Endodermal cell (in vitro differentiated cells): ENCODE results near the gene CD300LG. TPM values are rescaled to one million over a fixed set of nuclear protein-coding genes. Genes with fewer than 3 reads are reported as not detected.

Experiments used
- DNase-seq: peaks from one replicate; pipeline ENCODE4 v3.0.0-alpha.2; 2017
- H3K27ac ChIP-seq: 2 replicates; pipeline ENCODE4 v1.5.1; 2013; ENCODE audit warnings: mild to moderate bottlenecking, low read depth, low read length, moderate library complexity
- H3K27me3 ChIP-seq: 2 replicates; pipeline ENCODE4 v1.6.1; 2013; ENCODE audit warnings: mild to moderate bottlenecking, low read length, moderate library complexity; ENCODE audit not compliant: insufficient read depth, control insufficient read depth, poor library complexity, severe bottlenecking
- H3K36me3 ChIP-seq: 2 replicates; pipeline ENCODE4 v1.7.0; 2013; ENCODE audit warnings: mild to moderate bottlenecking, low read length, moderate library complexity; ENCODE audit not compliant: control insufficient read depth, insufficient read depth
- H3K4me1 ChIP-seq: one replicate; pipeline ENCODE4 v1.7.0; 2013; ENCODE audit warnings: low read length; ENCODE audit not compliant: control insufficient read depth, insufficient read depth
- H3K4me3 ChIP-seq: 2 replicates; pipeline ENCODE4 v1.5.1; 2013; ENCODE audit warnings: mild to moderate bottlenecking, low read length, moderate library complexity
- H3K9ac ChIP-seq: 2 replicates; pipeline ENCODE4 v1.6.1; 2013; ENCODE audit warnings: mild to moderate bottlenecking, low read length, moderate library complexity; ENCODE audit not compliant: poor library complexity, severe bottlenecking; ENCODE audit errors: extremely low read depth
- H3K9me3 ChIP-seq: 2 replicates; pipeline ENCODE4 v1.6.1; 2013; ENCODE audit warnings: mild to moderate bottlenecking, low read length, moderate library complexity; ENCODE audit not compliant: control insufficient read depth
- H3K27ac Mint-ChIP-seq: 2 replicates; pipeline ENCODE4 v1.8.0; 2020; ENCODE audit warnings: mixed read lengths
- H3K27me3 Mint-ChIP-seq: 2 replicates; pipeline ENCODE4 v1.8.0; 2021; ENCODE audit warnings: mild to moderate bottlenecking, mixed read lengths; ENCODE audit not compliant: insufficient read depth
- H3K36me3 Mint-ChIP-seq: 2 replicates; pipeline ENCODE4 v1.8.0; 2020; ENCODE audit warnings: low read depth, mixed read lengths
- H3K4me1 Mint-ChIP-seq: 2 replicates; pipeline ENCODE4 v1.8.0; 2020; ENCODE audit warnings: mixed read lengths
- H3K4me3 Mint-ChIP-seq: 2 replicates; pipeline ENCODE4 v1.8.0; 2020; ENCODE audit warnings: mild to moderate bottlenecking, moderate library complexity, mixed read lengths
- H3K9me3 Mint-ChIP-seq: 2 replicates; pipeline ENCODE4 v1.8.0; 2020; ENCODE audit warnings: mild to moderate bottlenecking, mixed read lengths
- CTCF ChIP-seq: fragments of 200-600 bp; sonication (generic); conservative IDR thresholded peaks from 2 replicates; pipeline ENCODE4 v1.5.0; 2021; ENCODE audit warnings: antibody characterized with exemption, mild to moderate bottlenecking
- WGBS, 2 experiments: methylation state at CpG; one replicate each; pipeline versions ENCODE4 v1.1.5 to v1.1.7; 2013; ENCODE audit warnings: missing lambda C conversion rate in 2 of 2, mixed read lengths in 1 of 2; ENCODE audit not compliant: insufficient coverage in 1 of 2, insufficient read length in 1 of 2; 5-methylcytosine and 5-hydroxymethylcytosine counted together
- total RNA-seq, 2 donors: library from RNA; stranded (reverse); fragmentation: NEBNext Ultra II Directional in 1 of 2; extraction: Animal tissue kit (Norgen Biotek cat#: 25700) in 1 of 2; gene quantifications; 2 replicates in 1 of 2; 3 replicates in 1 of 2; pipeline ENCODE4 v1.2.1, GENCODE V29; 2021

CD300LG gene
- total RNA-seq, 2 donors from 2014 or later = not detected

DNA sequence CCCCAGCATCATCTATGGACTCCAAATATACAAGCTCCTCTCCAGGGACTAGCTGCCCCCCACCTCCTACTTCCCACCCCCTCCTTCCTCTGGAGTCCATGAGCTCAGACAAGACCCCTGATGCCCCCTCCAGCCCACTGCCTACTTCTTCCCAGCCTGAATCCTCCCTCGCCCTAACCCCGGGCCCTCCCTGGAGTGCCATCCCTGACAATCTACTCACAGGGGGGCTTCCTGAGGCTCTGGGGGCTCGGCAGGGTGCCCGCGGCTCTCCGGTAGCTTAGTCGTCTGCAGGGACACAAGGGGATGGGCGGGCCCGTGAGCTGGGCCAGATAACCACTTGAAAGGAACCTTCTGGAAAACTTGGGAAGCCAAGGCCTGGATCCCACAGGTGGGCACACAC, 29.1 kb upstream of the CD300LG start:
- H3K27me3 Mint-ChIP-seq = no peaks in the 10 kb centered on the region
- H3K4me3 Mint-ChIP-seq = no peak overlapping the region
- H3K9me3 ChIP-seq = no peaks in the 10 kb centered on the region
- H3K27ac Mint-ChIP-seq = no peak overlapping the region
- H3K4me1 ChIP-seq = no peaks in the 10 kb centered on the region
- no peaks in the 10 kb centered on the region for H3K36me3 ChIP-seq
- 89 to 91% methylated on average over 7 to 9 of the region's 9 CpGs for WGBS, 2 experiments
- H3K9me3 Mint-ChIP-seq = no peaks in the 10 kb centered on the region
- TF ChIP-seq CTCF = no peak
- no peak overlapping the region for H3K27ac ChIP-seq
- no peak overlapping the region for H3K4me3 ChIP-seq
- DNase-seq = peak; percentile 42
- peaks cover 2% of the 10 kb centered on the region for H3K36me3 Mint-ChIP-seq
- H3K4me1 Mint-ChIP-seq = no peaks in the 10 kb centered on the region
- H3K27me3 ChIP-seq = no peaks in the 10 kb centered on the region
- H3K9ac ChIP-seq = no peak overlapping the region

DNA sequence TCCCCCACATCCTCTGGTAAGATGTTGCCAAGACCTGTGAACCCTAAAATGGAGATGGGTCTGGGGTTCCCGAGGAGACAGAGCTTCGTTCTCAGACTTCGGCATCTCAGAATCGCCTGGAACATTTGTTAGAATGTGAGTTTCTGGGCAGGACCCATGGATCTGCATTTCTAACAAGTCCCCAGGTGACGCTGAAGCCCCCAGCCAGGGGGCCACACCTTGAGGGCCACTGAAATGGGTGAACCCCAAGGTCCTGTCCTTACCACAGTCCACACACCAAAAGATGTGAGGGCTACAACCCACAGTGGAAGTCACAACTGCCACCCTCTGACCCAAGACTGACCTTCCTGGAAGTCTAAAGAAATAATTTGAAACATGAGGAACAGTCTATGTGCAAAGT, 28.0 kb upstream of the CD300LG start:
- Mint-ChIP-seq H3K4me1 (no peaks in the 10 kb centered on the region), H3K4me3 (no peak overlapping the region), H3K27ac (no peak overlapping the region), H3K9me3 (no peaks in the 10 kb centered on the region), H3K27me3 (no peaks in the 10 kb centered on the region), H3K36me3 (peaks cover 4% of the 10 kb centered on the region)
- Histone ChIP-seq H3K4me1 (no peaks in the 10 kb centered on the region), H3K36me3 (no peaks in the 10 kb centered on the region), H3K9me3 (no peaks in the 10 kb centered on the region), H3K27ac (no peak overlapping the region), H3K27me3 (no peaks in the 10 kb centered on the region), H3K4me3 (no peak overlapping the region), H3K9ac (no peak overlapping the region)
- 91 to 95% methylated on average over 5 of the region's 5 CpGs for WGBS, 2 experiments
- DNase-seq = no peak
- TF ChIP-seq CTCF = no peak

DNA sequence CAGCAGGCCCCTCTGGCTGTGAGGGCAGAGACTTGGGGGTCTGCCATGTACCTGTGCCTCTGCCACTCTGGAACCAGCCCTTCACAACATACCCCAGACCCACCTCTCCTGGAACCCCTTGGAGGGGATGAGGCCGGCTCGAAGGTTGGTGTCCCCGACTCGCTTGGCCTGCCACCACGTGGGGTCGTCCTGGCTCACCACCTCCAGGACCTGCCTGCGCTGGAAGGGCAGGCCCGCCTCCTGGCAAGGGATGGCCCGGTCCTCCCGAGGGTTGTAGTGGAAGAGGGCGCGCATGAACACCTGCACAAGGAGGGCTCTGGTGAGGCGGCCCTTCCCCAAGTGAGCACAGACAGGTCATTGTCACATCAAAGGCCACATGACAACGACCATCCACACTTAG, 26.2 kb upstream of the CD300LG start:
- Histone ChIP-seq H3K36me3 (no peaks in the 10 kb centered on the region), H3K4me1 (no peaks in the 10 kb centered on the region), H3K27me3 (no peaks in the 10 kb centered on the region), H3K9ac (no peak overlapping the region), H3K4me3 (no peak overlapping the region), H3K9me3 (no peaks in the 10 kb centered on the region), H3K27ac (no peak overlapping the region)
- 88 to 97% methylated on average over 4 to 14 of the region's 14 CpGs for WGBS, 2 experiments
- Mint-ChIP-seq H3K27ac (no peak overlapping the region), H3K27me3 (no peaks in the 10 kb centered on the region), H3K4me3 (no peak overlapping the region), H3K36me3 (peaks cover 4% of the 10 kb centered on the region), H3K9me3 (no peaks in the 10 kb centered on the region), H3K4me1 (no peaks in the 10 kb centered on the region)
- no peak for TF ChIP-seq CTCF
- DNase-seq = no peak
